Measurements from ENCODE around the gene EPHB2.

EPHB2 gene

GRCh38 chr1:22963044-22963677 lies 252.5 kb downstream of the EPHB2 start:
- DNase-seq = no peak

- DNase-seq = no peak
These were observed 255.7 kb downstream of the EPHB2 start for GRCh38 chr1:22966309-22966708.

- no peak for DNase-seq
These were observed 257.2 kb downstream of the EPHB2 start for GRCh38 chr1:22967833-22968232.

GRCh38 chr1:22969304-22969709 lies 258.7 kb downstream of the EPHB2 start:
- DNase-seq = no peak

GRCh38 chr1:22970096-22970495 lies 259.5 kb downstream of the EPHB2 start:
- no peak for DNase-seq
